H7 (cell line): ENCODE data around the gene NFIC. TPM values are rescaled to one million over a fixed set of nuclear protein-coding genes. Genes with fewer than 3 reads are reported as not detected.

Source experiments
- DNase-seq: peaks from one replicate; pipeline ENCODE4 v3.0.0; 2012
- H3K27me3 ChIP-seq: 2 replicates; pipeline ENCODE4 v1.6.0; 2011; ENCODE audit warnings: mild to moderate bottlenecking, low read length; ENCODE audit not compliant: control insufficient read depth, insufficient read depth
- H3K36me3 ChIP-seq: replicated peaks from 2 replicates; pipeline ENCODE4 v1.5.1; 2011; ENCODE audit warnings: low read length; ENCODE audit not compliant: control insufficient read depth, insufficient read depth
- H3K4me3 ChIP-seq: 2 replicates; pipeline ENCODE4 v1.5.1; 2011; ENCODE audit warnings: low read depth, mild to moderate bottlenecking, control low read depth, low read length, moderate library complexity; ENCODE audit not compliant: insufficient read depth
- total RNA-seq: library from RNA; depleted of rRNA; stranded (reverse); fragments of >200 nt; shearing (Covaris generic); gene quantifications from 2 replicates; pipeline ENCODE4 v1.2.3, GENCODE V29; 2014

Gene NFIC
- total RNA-seq, 1 experiment from 2014 or later: 1.7 TPM

GRCh38 chr19:3481241-3482090 is 115.1 kb downstream of the NFIC start:
- DNase-seq: peak; percentile 66
- no peak overlapping the region for H3K4me3 ChIP-seq
- peaks cover 12% of the 10 kb centered on the region; the same call in 1 of the 2 replicates for H3K27me3 ChIP-seq
- no peaks in the 10 kb centered on the region for H3K36me3 ChIP-seq

GRCh38 chr19:3482507-3483225 is 116.3 kb downstream of the NFIC start:
- no peak overlapping the region for H3K4me3 ChIP-seq

GRCh38 chr19:3483226-3483628 is 116.8 kb downstream of the NFIC start, which contains the start of gene SMIM44:
SMIM44 (minus strand) TSS chr19:3483441; CDS start chr19:3483403, 38 bp downstream.
- Histone ChIP-seq H3K27me3 (peaks cover 7% of the 10 kb centered on the region; the same call in 1 of the 2 replicates), H3K4me3 (no peak within 1 kb of the TSS), H3K36me3 (no peaks in the 10 kb centered on the region)
- DNase-seq: no peak

More at GRCh38 chr19:3482507-3483225, 116.3 kb downstream of the NFIC start:
- H3K27me3 ChIP-seq: peaks cover 12% of the 10 kb centered on the region; the same call in 1 of the 2 replicates
- H3K36me3 ChIP-seq: no peaks in the 10 kb centered on the region
- peak; percentile 58 for DNase-seq

GRCh38 chr19:3491396-3492119 is 125.2 kb downstream of the NFIC start:
- no peak for DNase-seq
- Histone ChIP-seq H3K36me3 (peaks cover 6% of the 10 kb centered on the region), H3K4me3 (no peak overlapping the region), H3K27me3 (no peaks in the 10 kb centered on the region)

- Histone ChIP-seq H3K4me3 (no peak overlapping the region), H3K27me3 (no peaks in the 10 kb centered on the region), H3K36me3 (peaks cover 8% of the 10 kb centered on the region)
- no peak for DNase-seq
These were observed 125.9 kb downstream of the NFIC start for GRCh38 chr19:3492131-3492839.

GRCh38 chr19:3492919-3493318 is 126.5 kb downstream of the NFIC start:
- peaks cover 8% of the 10 kb centered on the region for H3K36me3 ChIP-seq
- DNase-seq: no peak
- H3K4me3 ChIP-seq: no peak overlapping the region
- H3K27me3 ChIP-seq: no peaks in the 10 kb centered on the region

GRCh38 chr19:3493651-3494050 is 127.3 kb downstream of the NFIC start:
- no peak overlapping the region for H3K4me3 ChIP-seq
- peaks cover 8% of the 10 kb centered on the region for H3K36me3 ChIP-seq
- no peaks in the 10 kb centered on the region for H3K27me3 ChIP-seq

GRCh38 chr19:3494051-3494450 is 127.7 kb downstream of the NFIC start:
- peaks cover 8% of the 10 kb centered on the region for H3K36me3 ChIP-seq
- H3K4me3 ChIP-seq: no peak overlapping the region
- H3K27me3 ChIP-seq: no peaks in the 10 kb centered on the region
- DNase-seq: peak; percentile 99

More at GRCh38 chr19:3493651-3494050, 127.3 kb downstream of the NFIC start:
- DNase-seq: no peak

GRCh38 chr19:3494559-3494958 is 128.2 kb downstream of the NFIC start:
- no peak overlapping the region for H3K4me3 ChIP-seq
- peaks cover 8% of the 10 kb centered on the region for H3K36me3 ChIP-seq
- no peaks in the 10 kb centered on the region for H3K27me3 ChIP-seq
- DNase-seq: no peak

- Histone ChIP-seq H3K36me3 (peaks cover 8% of the 10 kb centered on the region), H3K27me3 (no peaks in the 10 kb centered on the region), H3K4me3 (no peak overlapping the region)
- DNase-seq: no peak
These were observed 130.2 kb downstream of the NFIC start for GRCh38 chr19:3496392-3497273.

- DNase-seq: no peak
- H3K27me3 ChIP-seq: no peaks in the 10 kb centered on the region
- no peak overlapping the region for H3K4me3 ChIP-seq
- peaks cover 7% of the 10 kb centered on the region for H3K36me3 ChIP-seq
These were observed 131.6 kb downstream of the NFIC start for GRCh38 chr19:3497757-3498520.

GRCh38 chr19:3499738-3500428 is 133.5 kb downstream of the NFIC start:
- DNase-seq: no peak
- Histone ChIP-seq H3K27me3 (no peaks in the 10 kb centered on the region), H3K36me3 (peaks cover 7% of the 10 kb centered on the region), H3K4me3 (peak overlapping the region; percentile 94)
